ENCODE data around the gene MEPCE.

- TF ChIP-seq, protein P1, sequence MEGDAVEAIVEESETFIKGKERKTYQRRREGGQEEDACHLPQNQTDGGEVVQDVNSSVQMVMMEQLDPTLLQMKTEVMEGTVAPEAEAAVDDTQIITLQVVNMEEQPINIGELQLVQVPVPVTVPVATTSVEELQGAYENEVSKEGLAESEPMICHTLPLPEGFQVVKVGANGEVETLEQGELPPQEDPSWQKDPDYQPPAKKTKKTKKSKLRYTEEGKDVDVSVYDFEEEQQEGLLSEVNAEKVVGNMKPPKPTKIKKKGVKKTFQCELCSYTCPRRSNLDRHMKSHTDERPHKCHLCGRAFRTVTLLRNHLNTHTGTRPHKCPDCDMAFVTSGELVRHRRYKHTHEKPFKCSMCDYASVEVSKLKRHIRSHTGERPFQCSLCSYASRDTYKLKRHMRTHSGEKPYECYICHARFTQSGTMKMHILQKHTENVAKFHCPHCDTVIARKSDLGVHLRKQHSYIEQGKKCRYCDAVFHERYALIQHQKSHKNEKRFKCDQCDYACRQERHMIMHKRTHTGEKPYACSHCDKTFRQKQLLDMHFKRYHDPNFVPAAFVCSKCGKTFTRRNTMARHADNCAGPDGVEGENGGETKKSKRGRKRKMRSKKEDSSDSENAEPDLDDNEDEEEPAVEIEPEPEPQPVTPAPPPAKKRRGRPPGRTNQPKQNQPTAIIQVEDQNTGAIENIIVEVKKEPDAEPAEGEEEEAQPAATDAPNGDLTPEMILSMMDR (conservative IDR thresholded peaks at IDR 0.05 in 1 of 2, IDR thresholded peaks at IDR 0.05 in 1 of 2; ENCODE audit: extremely low read depth in 1 of 2, insufficient read depth in 1 of 2, low read depth in 1 of 2, low read length in 2 of 2), result peak; percentile 27 to 69
- TF ChIP-seq EZH2 (IDR thresholded peaks at IDR 0.05; ENCODE audit: borderline replicate concordance, low read length), result no peak
Observed at GRCh38 chr7:100465702-100466311, 36.2 kb downstream of the MEPCE start.

Data from mammary epithelial cell (primary cell).